Liver (tissue), 9 donors: ENCODE results near the gene ELOA. TPM values are rescaled to one million over a fixed set of nuclear protein-coding genes. Genes with fewer than 3 reads are reported as not detected.
A peak's percentile ranks its signal among the peaks of the same experiment; 100 is the strongest.

Experiments
- DNase-seq: peaks from one replicate; pipeline ENCODE4 v3.0.0-alpha.2; 2017; ENCODE audit warnings: low spot score
- H3K27ac ChIP-seq, 2 donors: one replicate each; pipeline ENCODE4 v1.7.0; 2013; ENCODE audit warnings: inconsistent platforms in 2 of 2, low read length in 2 of 2, control low read depth in 1 of 2, low read depth in 1 of 2, mild to moderate bottlenecking in 1 of 2
- H3K27me3 ChIP-seq, 4 donors: one replicate each; pipeline versions ENCODE4 v1.6.1 to v1.7.0; 2013; ENCODE audit warnings: low read length in 3 of 4, inconsistent platforms in 1 of 4, mild to moderate bottlenecking in 1 of 4, moderate library complexity in 1 of 4; ENCODE audit not compliant: control insufficient read depth in 4 of 4, insufficient read depth in 4 of 4
- H3K36me3 ChIP-seq, 4 donors: one replicate each; pipeline versions ENCODE4 v1.6.1 to v1.7.0; 2013; ENCODE audit warnings: low read length in 3 of 4, mild to moderate bottlenecking in 3 of 4, low read depth in 1 of 4, moderate library complexity in 1 of 4; ENCODE audit not compliant: control insufficient read depth in 4 of 4, insufficient read depth in 3 of 4
- H3K4me1 ChIP-seq, 4 donors: one replicate each; pipeline versions ENCODE4 v1.6.1 to v1.7.0; 2013; ENCODE audit warnings: low read length in 3 of 4, mild to moderate bottlenecking in 3 of 4, moderate library complexity in 1 of 4; ENCODE audit not compliant: control insufficient read depth in 4 of 4, insufficient read depth in 4 of 4
- H3K4me3 ChIP-seq, 3 donors: one replicate each; pipeline versions ENCODE4 v1.6.1 to v1.7.0; 2013; ENCODE audit warnings: low read length in 3 of 3, control low read depth in 1 of 3, low read depth in 1 of 3, mild to moderate bottlenecking in 1 of 3
- H3K9ac ChIP-seq, 2 donors: one replicate each; pipeline ENCODE4 v1.7.0; 2013; ENCODE audit warnings: low read length in 2 of 2, mild to moderate bottlenecking in 2 of 2, moderate library complexity in 2 of 2, control low read depth in 1 of 2, low read depth in 1 of 2
- H3K9me3 ChIP-seq, 4 donors: one replicate each; pipeline versions ENCODE4 v1.6.1 to v1.7.0; 2013; ENCODE audit warnings: low read length in 3 of 4; ENCODE audit not compliant: control insufficient read depth in 4 of 4
- ATF3 ChIP-seq: IDR thresholded peaks from 2 replicates; pipeline ENCODE4 v1.6.1; 2016; ENCODE audit warnings: antibody characterized with exemption
- CTCF ChIP-seq: fragments of 150-350 bp; IDR thresholded peaks from 2 replicates; pipeline ENCODE4 v1.5.1; 2017; ENCODE audit warnings: improper control_type of control experiment, low read depth, low read length; ENCODE audit not compliant: missing input control
- EGR1 ChIP-seq, 2 donors: IDR thresholded peaks; 2 replicates each; pipeline ENCODE4 v1.6.1; 2016 to 2018; ENCODE audit warnings: antibody characterized with exemption in 2 of 2, low read depth in 2 of 2
- FOXA1 ChIP-seq: IDR thresholded peaks from 2 replicates; pipeline ENCODE4 v1.6.1; 2016; ENCODE audit warnings: antibody characterized with exemption
- FOXA2 ChIP-seq: IDR thresholded peaks from 2 replicates; pipeline ENCODE4 v1.6.1; 2016; ENCODE audit warnings: antibody characterized with exemption
- GABPA ChIP-seq, 2 donors: IDR thresholded peaks in 1 of 2; conservative IDR thresholded peaks in 1 of 2; 2 replicates each; pipeline ENCODE4 v1.6.1; 2016; ENCODE audit warnings: antibody characterized with exemption in 2 of 2, mild to moderate bottlenecking in 1 of 2, moderate library complexity in 1 of 2
- HNF4A ChIP-seq, 2 donors: conservative IDR thresholded peaks; 2 replicates each; pipeline ENCODE4 v1.6.1; 2016; ENCODE audit warnings: antibody characterized with exemption in 2 of 2, mild to moderate bottlenecking in 2 of 2
- HNF4G ChIP-seq: IDR thresholded peaks from 2 replicates; pipeline ENCODE4 v1.6.1; 2016; ENCODE audit warnings: antibody characterized with exemption
- JUND ChIP-seq, 2 donors: IDR thresholded peaks; 2 replicates each; pipeline ENCODE4 v1.6.1; 2016; ENCODE audit warnings: antibody characterized with exemption in 2 of 2
- MAX ChIP-seq: IDR thresholded peaks from 2 replicates; pipeline ENCODE4 v1.6.1; 2016; ENCODE audit warnings: antibody characterized with exemption
- NR2F2 ChIP-seq: IDR thresholded peaks from 2 replicates; pipeline ENCODE4 v1.6.1; 2016; ENCODE audit warnings: antibody characterized with exemption
- RAD21 ChIP-seq, 2 donors: IDR thresholded peaks; 2 replicates each; pipeline ENCODE4 v1.6.1; 2016; ENCODE audit warnings: antibody characterized with exemption in 2 of 2, mild to moderate bottlenecking in 2 of 2
- REST ChIP-seq: IDR thresholded peaks from 2 replicates; pipeline ENCODE4 v1.6.1; 2016; ENCODE audit warnings: antibody characterized with exemption, mild to moderate bottlenecking
- RXRA ChIP-seq, 2 donors: IDR thresholded peaks; 2 replicates each; pipeline ENCODE4 v1.6.1; 2017 to 2018; ENCODE audit warnings: antibody characterized with exemption in 2 of 2, mild to moderate bottlenecking in 1 of 2
- SP1 ChIP-seq: IDR thresholded peaks from 2 replicates; pipeline ENCODE4 v1.6.1; 2018; ENCODE audit warnings: antibody characterized with exemption, mild to moderate bottlenecking
- TAF1 ChIP-seq: conservative IDR thresholded peaks from 2 replicates; pipeline ENCODE4 v1.6.1; 2016; ENCODE audit warnings: antibody characterized with exemption, mild to moderate bottlenecking
- YY1 ChIP-seq: IDR thresholded peaks from 2 replicates; pipeline ENCODE4 v1.6.1; 2016; ENCODE audit warnings: antibody characterized with exemption, mild to moderate bottlenecking
- ZBTB33 ChIP-seq: IDR thresholded peaks from 2 replicates; pipeline ENCODE4 v1.6.1; 2016; ENCODE audit warnings: antibody characterized with exemption
- WGBS: extraction: QIAGEN DNeasy Blood & Tissue Kit; methylation state at CpG from one replicate; pipeline ENCODE4 v1.1.7; 2013; 5-methylcytosine and 5-hydroxymethylcytosine counted together
- polyA plus RNA-seq, 2 donors: library from polyadenylated mRNA; stranded (reverse) in 1 of 2; unstranded in 1 of 2; fragments of 200-250 nt in 1 of 2; fragments of >200 nt in 1 of 2; fragmentation: Nextera tagmentation in 1 of 2; extraction: Ambion mirVana in 1 of 2; gene quantifications; one replicate each; pipeline versions ENCODE4 v1.2.1 to v1.2.3, GENCODE V29; 2013 to 2015
- total RNA-seq, 2 donors: library from RNA; depleted of rRNA; stranded (reverse); fragments of >200 nt; gene quantifications; one replicate each; pipeline ENCODE4 v1.2.3, GENCODE V29; 2014
- donor health status: healthy.
- donor health status: healthy.
- donor health status: healthy.
- donor health status: healthy.
- donor health status: healthy.

The ELOA gene
- total and polyA plus RNA-seq, 4 donors = 11.1 to 34.9 (median 24.3) TPM

- peaks cover 3 to 44% (median 36%) of the 10 kb centered on the region in 4 donors for H3K36me3 ChIP-seq
- no peaks in the 10 kb centered on the region for H3K9me3 ChIP-seq
- no peak for DNase-seq
- H3K4me1 ChIP-seq = peaks cover 9 to 17% (median 14%) of the 10 kb centered on the region in 4 donors
- no peaks in the 10 kb centered on the region for H3K27me3 ChIP-seq
- 85% methylated on average over 5 of the region's 5 CpGs for WGBS
- no peak overlapping the region for H3K4me3 ChIP-seq
- H3K27ac ChIP-seq = no peak overlapping the region
- TF ChIP-seq RAD21 (IDR thresholded peaks at IDR 0.05) (no peak), REST (no peak), FOXA1 (no peak), ATF3 (no peak), RXRA (IDR thresholded peaks at IDR 0.05) (no peak), CTCF (no peak), GABPA (IDR thresholded peaks at IDR 0.05 in 1 of 2, conservative IDR thresholded peaks at IDR 0.05 in 1 of 2) (no peak), YY1 (no peak), HNF4A (conservative IDR thresholded peaks at IDR 0.05) (no peak), MAX (no peak), HNF4G (no peak), JUND (IDR thresholded peaks at IDR 0.05) (no peak), ZBTB33 (no peak), FOXA2 (no peak), NR2F2 (no peak)
- no peak overlapping the region for H3K9ac ChIP-seq
Measured at GRCh38 chr1:23701996-23702395, 41.3 kb upstream of the ELOA start.

GRCh38 chr1:23704834-23705495, 38.3 kb upstream of the ELOA start:
- H3K27me3 ChIP-seq = no peaks in the 10 kb centered on the region
- H3K9ac ChIP-seq = no peak overlapping the region
- peaks cover 1 to 19% (median 11%) of the 10 kb centered on the region in 4 donors for H3K36me3 ChIP-seq
- no peak for DNase-seq
- WGBS = 43% methylated on average over 6 of the region's 6 CpGs
- no peaks in the 10 kb centered on the region for H3K9me3 ChIP-seq
- H3K4me3 ChIP-seq = no peak overlapping the region
- H3K27ac ChIP-seq = peak overlapping the region in 1 of 2 donors; percentile 20
- H3K4me1 ChIP-seq = peaks cover 9 to 15% (median 14%) of the 10 kb centered on the region in 4 donors
- TF ChIP-seq SP1 (peak; percentile 43), TAF1 (no peak), HNF4A (conservative IDR thresholded peaks at IDR 0.05) (peak; percentile 79 to 87), RXRA (IDR thresholded peaks at IDR 0.05) (peak; percentile 28 to 50), ZBTB33 (no peak), EGR1 (IDR thresholded peaks at IDR 0.05; ENCODE audit: low read depth in 2 of 2) (no peak), FOXA1 (no peak), HNF4G (no peak), YY1 (peak; percentile 71), GABPA (IDR thresholded peaks at IDR 0.05 in 1 of 2, conservative IDR thresholded peaks at IDR 0.05 in 1 of 2) (no peak), REST (peak; percentile 34)
